CD1c-positive myeloid dendritic cell (primary cell): ENCODE data around the gene PSPN.

ENCODE experiments used
- DNase-seq: peaks from one replicate; pipeline ENCODE4 v3.0.0-alpha.2; 2016; ENCODE audit errors: extremely low spot score

PSPN gene

DNA sequence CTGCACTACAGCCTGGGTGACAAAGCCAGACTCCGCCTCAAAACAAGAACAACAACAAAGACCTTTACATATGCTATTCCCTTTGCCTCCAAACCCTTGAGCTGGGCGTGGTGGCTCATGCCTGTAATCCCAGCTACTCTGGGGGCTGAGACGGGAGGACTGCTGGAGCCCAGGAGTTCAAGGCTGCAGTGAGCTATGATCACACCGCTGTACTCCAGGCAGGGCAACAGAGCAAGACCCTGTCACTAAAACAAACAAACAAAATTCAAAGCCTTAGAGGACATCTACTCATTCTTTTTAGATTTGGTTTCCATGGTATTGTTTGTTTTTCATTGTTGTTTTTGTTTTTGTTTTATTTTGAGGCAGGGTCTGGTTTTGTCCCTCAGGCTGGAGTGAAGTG is 50.1 kb downstream of the PSPN start:
- no peak for DNase-seq
